ENCODE results near the gene RASGEF1B.

Gene RASGEF1B

DNA sequence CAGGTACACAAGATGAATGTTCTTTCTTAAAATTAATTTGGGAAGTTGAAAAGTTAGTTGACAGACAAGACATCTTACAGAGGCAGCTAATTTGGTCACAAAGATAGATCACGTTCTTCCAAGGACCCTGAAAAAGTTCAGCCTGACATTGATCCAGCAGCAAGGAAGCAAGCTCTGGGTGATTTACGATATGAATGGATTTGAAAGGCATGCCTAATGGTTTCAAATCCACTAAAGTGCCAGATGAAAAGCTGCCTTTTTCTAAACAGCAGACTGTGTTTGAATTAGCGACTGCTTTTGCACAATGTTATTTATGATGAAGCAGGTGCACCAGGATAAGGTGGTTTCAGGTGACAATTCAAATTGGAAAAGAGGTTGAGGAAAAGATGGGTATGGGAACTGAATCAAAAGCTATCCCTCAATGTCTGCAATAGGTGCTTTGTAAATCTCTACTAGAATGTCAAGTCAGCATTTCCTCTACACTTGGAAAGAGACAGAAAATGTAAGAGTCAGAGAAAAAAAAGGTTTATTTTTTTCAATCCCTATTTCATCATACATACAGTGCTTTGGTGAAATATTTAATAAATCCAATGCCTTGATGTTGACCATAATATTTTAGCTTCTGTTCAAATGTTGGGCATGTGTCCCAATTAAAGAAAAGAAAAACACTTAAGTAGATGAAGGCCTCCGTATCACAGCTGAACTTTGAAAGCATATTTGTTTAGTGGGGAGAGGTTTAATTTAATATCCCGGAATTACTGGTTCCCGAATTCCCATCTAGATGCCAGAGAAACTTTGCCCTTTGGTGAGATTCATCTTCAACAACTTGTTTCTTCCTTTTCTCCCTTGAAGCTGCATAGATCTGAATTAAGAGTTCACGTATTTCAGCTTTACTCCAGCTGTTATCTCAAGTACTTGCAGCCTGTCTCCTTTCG, 6.0 kb downstream of the RASGEF1B start:
- no peak for DNase-seq (ENCODE audit: low read depth)

DNA sequence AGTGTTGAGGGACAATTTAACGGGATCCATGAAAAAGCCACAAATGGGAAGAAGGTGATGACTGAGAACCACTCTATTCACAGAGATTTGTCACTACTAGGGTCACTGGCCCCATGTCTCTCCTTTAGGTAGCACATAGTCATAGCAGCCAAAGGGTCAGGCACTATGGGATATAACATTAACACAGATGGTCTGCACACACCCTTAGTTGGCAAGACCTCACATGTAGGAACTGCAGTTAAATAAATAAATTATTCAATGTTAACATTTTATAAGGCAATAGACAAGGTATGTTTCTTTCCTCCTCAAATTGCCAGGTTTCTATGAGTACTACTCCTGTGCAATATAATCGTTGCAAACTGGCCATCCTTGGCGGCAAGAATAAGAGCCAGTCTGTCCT, 10.9 kb downstream of the RASGEF1B start:
- no peak for DNase-seq (ENCODE audit: low read depth)

DNA sequence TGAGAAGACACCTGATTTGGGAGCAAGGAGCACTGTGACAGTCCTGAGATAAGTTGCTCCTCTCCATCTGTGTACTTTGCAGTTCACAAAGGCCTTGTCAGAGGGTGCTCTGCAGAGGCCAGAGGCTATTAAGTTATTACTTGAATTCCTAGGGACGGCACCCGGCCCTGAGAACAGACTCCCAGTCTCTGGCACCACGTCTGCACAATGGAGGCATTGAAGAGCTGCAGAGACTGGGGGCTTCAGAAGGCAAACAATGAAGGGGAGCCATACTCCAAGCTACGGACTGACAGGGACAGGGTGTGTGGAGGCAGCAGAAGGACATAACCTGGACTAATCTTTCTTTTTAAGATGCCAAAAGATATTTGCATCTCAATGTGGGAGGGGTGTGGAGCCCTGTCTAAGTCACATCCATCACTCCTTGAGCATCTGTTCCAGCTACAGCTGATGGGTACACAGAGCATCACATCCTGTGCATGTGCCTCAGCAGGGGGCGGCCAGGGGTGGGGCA, 11.5 kb downstream of the RASGEF1B start:
- DNase-seq (ENCODE audit: low read depth), result no peak

GRCh38 chr4:81459228-81459627, 12.5 kb downstream of the RASGEF1B start:
- no peak for DNase-seq (ENCODE audit: low read depth)

- DNase-seq (ENCODE audit: low read depth), result no peak
Measured at GRCh38 chr4:81457921-81458520, 13.7 kb downstream of the RASGEF1B start.

DNA sequence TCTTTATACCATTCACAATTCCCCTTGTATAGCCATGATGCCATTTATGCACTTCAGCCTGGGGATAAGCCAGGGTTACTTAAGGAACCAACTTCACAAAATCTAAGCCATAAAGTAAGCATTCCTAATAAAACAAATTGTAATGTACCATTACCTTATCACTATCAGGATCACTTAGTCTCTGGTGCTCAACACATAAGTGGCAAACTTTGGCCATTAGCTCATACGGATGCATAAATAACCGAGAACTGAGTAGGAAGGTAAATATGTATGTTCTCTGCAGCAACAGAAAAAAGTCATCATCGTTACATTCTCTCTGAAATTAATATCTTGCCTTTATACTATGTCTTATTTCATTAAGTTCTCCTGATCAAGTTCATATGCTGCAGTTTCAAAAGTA, 14.4 kb downstream of the RASGEF1B start:
- DNase-seq (ENCODE audit: low read depth), result no peak

DNA sequence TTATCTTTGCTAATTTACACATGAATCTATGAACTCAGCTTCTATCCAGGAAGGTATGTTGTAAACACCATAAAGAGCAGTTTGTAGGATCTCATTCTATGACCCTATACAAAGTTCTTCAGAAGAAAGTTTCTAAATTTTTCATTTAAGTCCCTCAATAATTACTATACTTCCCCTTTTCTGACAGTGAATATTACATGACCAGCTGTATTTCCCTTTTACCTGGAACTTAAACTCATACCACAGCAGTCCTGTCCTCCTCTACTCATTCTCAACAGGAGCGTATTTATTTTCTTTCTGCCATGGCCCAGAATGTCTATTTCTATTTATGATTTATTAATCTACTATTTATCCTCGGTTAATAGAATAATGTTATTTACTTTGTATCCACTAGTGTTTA, 15.8 kb downstream of the RASGEF1B start:
- no peak for DNase-seq (ENCODE audit: low read depth)

- no peak for DNase-seq (ENCODE audit: low read depth)
Measured at GRCh38 chr4:81454948-81455347, 16.8 kb downstream of the RASGEF1B start.

DNA sequence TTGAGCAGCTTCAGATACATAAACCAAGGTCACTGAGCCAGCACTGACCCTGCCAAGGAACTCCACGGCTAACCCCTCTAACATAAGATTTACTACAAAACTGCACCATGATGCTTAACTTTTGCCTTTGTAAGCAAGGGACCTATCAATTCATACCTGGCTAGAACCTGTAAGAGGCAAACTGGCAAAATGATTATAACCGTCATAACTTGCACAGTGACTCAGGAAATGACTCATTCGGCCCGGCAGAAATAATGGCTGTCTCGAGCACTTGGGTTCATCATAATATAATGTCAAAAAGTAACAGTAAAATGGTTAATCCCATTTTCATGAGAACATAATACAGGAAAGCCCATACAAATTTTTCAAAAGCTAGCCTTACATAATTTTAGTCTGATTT, 17.2 kb downstream of the RASGEF1B start:
- no peak for DNase-seq (ENCODE audit: low read depth)

DNA sequence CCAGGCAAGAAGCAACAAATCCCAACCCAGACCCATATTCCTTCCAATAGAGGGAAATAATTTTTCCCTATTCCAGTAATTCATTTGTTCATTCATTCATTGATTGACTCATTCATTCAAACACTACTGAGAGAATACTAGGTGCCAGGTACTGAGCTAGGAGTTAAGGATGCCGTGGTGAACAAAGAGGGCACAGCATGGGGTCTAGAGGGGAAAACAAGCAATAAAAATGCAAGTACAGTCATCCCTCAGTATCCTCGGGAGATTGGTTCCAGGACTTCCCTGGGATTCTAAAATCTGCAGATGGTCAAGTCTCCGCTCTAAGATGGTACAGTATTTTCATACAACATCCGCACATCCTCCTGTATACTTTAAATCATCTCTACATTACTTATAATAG, 18.7 kb downstream of the RASGEF1B start:
- DNase-seq (ENCODE audit: low read depth), result no peak

DNA sequence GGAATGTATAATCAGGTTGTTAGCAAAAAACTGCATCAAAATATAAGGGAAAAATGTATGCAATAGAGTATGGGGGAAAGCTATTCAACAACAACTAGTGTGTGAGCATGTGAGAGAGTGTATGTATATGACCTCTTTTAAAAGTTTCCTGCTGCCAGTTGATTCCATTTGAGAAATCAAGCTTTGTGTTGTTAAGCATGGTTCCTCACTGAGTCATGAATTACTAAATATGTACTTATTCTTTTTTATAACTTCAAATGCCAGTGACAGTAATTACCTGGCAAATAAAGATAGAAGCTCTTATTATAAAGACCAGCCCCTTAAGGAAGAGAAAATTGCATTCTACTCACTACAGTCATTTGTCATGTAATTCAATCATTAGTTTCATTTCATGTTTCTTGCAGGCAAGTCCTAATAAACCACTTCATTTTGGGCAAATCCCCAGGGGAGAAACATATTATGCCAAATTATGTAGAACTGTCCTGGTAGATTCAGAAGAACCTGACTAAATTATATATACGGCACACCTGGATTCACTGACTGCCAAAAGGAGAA, 19.2 kb downstream of the RASGEF1B start:
- DNase-seq (ENCODE audit: low read depth), result no peak

GRCh38 chr4:81449015-81449414, 22.7 kb downstream of the RASGEF1B start:
- no peak for DNase-seq (ENCODE audit: low read depth)

DNA sequence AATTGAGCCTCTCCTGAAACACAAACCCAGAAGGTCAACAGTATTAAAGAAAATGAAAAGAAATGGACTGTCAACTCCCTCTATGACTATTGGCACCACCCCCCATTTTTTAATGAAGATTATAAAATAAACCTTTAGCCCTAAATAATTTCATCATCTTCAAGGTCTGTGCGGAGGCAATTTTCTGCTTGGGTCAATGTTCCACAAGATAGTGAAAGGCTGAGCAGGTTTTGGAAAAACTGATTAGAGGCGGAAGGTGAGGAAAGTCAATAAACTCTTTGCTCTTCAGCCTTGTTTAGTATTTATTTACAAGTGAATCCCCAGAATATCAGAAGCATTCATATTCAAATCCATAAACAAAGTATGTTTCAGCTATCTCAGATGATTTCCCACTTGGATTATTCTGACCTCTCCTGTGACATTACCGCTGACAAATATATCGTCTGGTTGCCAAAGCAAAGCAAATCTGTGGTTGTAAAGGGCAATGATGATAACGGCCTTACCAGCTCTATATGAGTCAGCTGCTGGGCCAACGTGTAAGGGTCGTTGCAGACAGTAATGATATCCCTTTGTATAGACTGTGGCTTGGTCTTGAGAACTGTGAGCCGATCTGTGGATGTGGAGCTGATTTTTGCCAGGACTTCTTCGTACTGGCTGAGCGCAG, 24.0 kb downstream of the RASGEF1B start:
- no peak for DNase-seq (ENCODE audit: low read depth)

DNA sequence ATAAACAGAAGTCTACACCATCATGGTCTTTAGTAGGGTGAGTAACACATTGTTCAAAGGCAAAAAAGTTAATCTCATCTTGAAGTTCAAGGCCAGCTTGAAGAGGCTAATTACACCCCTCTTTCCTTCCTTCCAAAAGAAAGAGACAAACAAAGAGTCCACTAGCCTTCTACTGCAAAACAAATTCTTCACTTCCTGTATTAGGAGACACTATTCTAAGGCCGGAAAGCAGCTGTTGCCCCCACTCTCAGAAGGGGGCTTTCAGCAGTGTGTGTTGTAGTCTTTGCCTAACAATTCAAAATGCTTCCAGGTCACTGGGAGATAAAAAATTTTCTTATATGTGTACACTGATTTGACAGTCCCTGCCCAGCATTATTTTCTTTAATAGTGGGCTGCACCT, 25.1 kb downstream of the RASGEF1B start:
- DNase-seq (ENCODE audit: low read depth), result no peak

- no peak for DNase-seq (ENCODE audit: low read depth)
Measured at GRCh38 chr4:81445196-81445595, 26.5 kb downstream of the RASGEF1B start.

DNA sequence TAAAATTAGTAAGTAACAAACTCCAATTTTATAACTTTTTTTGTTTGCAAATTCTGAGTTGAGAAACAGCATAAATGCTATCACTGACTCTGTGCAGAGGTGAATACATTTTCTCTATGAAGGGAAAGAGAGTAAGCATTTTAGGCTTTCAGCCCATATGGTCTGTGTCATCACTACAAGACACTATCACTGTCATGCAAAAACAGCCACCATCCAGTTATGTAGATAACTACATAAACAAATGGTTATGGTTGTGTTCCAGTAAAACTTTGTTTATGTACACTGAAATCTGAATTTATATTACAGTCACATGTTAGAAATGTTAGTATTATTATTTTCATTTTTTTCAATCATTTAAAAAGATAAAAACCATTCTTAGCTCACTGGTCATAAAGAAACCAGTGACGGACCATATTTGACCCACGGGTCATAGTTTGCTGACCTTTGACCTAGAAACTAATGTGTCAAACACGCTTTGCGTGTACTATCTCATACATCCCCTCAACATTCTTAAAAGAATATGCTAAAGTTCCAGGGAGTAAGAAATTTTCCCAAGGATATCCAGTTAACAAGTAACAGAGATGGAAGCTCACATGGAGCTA, 29.1 kb downstream of the RASGEF1B start:
- no peak for DNase-seq (ENCODE audit: low read depth)

DNA sequence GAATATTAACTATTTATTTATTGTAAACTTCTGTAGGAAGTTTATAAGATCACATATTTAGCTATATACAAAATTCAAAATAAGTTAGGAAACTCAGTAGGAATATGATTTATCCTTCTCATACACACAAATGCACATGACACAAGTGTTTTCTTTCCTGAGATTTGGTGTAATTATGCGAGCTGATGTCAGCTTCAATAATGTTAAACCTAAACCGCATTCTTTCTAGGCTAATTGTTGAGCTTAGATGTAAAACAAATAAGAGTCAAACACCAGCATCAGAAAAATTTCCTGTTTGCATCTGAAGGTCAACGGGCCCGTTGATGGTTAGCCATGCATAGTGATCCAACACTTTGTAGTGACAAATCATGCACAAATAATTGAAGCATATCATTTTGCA, 30.8 kb downstream of the RASGEF1B start:
- DNase-seq (ENCODE audit: low read depth), result no peak

DNA sequence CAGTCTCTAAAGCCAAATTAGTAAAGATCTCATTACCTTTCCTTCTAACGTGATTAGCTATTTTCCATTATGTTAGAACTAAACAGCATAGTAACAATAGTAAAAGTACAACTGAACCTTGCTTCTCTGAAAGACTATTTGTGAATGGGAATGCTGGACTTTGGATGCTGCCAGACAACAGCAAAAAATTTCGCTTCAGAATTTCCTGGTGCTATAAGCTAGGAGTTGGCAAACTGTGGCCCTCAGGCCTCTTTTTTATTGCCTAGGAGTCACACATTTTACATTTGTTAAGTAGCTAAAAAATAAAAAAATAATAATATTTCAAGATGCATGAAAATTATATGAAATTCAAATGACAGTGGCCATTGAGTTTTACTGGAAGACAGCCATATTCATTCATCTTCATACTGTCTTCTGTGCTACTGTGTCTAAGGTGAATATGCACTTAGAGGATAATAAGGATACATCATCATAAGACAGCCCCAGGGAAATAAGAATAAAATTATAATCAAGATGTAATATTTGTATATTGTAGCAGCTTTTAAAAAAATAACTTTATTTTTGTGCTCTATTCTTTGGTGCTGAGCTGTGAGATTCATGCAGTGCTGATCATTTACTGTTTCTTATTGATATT, 34.6 kb downstream of the RASGEF1B start:
- no peak for DNase-seq (ENCODE audit: low read depth)

DNA sequence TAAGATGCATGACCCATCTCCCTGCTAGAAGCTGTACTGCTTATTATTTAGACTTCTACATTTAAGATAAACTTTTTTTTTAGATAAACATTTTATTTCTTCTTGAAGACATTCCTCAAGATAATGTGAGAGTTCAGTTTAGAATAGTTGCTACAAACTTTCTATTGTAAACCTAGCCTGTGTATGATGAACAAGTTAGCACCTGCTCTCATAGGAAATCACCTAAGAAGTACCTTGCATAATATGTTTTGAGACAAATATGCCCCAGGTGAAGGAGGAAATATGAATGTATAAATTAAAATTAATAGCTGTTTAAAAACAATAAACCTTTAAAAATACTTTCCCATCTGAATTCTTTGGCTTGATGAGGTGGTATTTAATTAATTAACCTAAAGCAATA, 35.6 kb downstream of the RASGEF1B start:
- no peak for DNase-seq (ENCODE audit: low read depth)

- no peak for DNase-seq (ENCODE audit: low read depth)
Measured at GRCh38 chr4:81432825-81433224, 38.9 kb downstream of the RASGEF1B start.

- no peak for DNase-seq (ENCODE audit: low read depth)
Measured at GRCh38 chr4:81431971-81432370, 39.7 kb downstream of the RASGEF1B start.

GRCh38 chr4:81429607-81430006, 42.1 kb downstream of the RASGEF1B start:
- DNase-seq (ENCODE audit: low read depth), result no peak

All from activated gamma-delta T cell treated with anti-CD3 and anti-CD28 coated beads, Interleukin-2, amount 50 U/mL, for 16 hours (primary cell).